ENCODE results near the gene NECTIN4. TPM values are rescaled to one million over a fixed set of nuclear protein-coding genes. Genes with fewer than 3 reads are reported as not detected.
A peak's percentile ranks its signal among the peaks of the same experiment; 100 is the strongest.

The NECTIN4 gene
- total RNA-seq, 1 donor from 2014 or later: 0.13 TPM

- H3K27me3 Mint-ChIP-seq (ENCODE audit: unreplicated experiment): peaks cover 3% of the 10 kb centered on the region
- no peak for TF ChIP-seq CTCF (IDR thresholded peaks at IDR 0.05; ENCODE audit: unreplicated experiment)
- no peaks in the 10 kb centered on the region for H3K9me3 Mint-ChIP-seq (ENCODE audit: unreplicated experiment)
- peaks cover 23% of the 10 kb centered on the region for H3K4me1 Mint-ChIP-seq (ENCODE audit: unreplicated experiment)
- no peak for DNase-seq (ENCODE audit: low spot score)
- H3K36me3 Mint-ChIP-seq (ENCODE audit: low read depth, unreplicated experiment): no peaks in the 10 kb centered on the region
- H3K27ac Mint-ChIP-seq (ENCODE audit: unreplicated experiment): no peak overlapping the region
- no peak overlapping the region for H3K4me3 Mint-ChIP-seq (ENCODE audit: unreplicated experiment)
These were observed 22.2 kb upstream of the NECTIN4 start for GRCh38 chr1:161111527-161111926.

GRCh38 chr1:161111117-161111516, 21.8 kb upstream of the NECTIN4 start:
- H3K27me3 Mint-ChIP-seq (ENCODE audit: unreplicated experiment): peaks cover 1% of the 10 kb centered on the region
- H3K4me1 Mint-ChIP-seq (ENCODE audit: unreplicated experiment): peaks cover 20% of the 10 kb centered on the region
- no peak for TF ChIP-seq CTCF (IDR thresholded peaks at IDR 0.05; ENCODE audit: unreplicated experiment)
- H3K4me3 Mint-ChIP-seq (ENCODE audit: unreplicated experiment): no peak overlapping the region
- no peak overlapping the region for H3K27ac Mint-ChIP-seq (ENCODE audit: unreplicated experiment)
- DNase-seq (ENCODE audit: low spot score): no peak
- no peaks in the 10 kb centered on the region for H3K9me3 Mint-ChIP-seq (ENCODE audit: unreplicated experiment)
- no peaks in the 10 kb centered on the region for H3K36me3 Mint-ChIP-seq (ENCODE audit: low read depth, unreplicated experiment)

GRCh38 chr1:161106431-161106830, 17.1 kb upstream of the NECTIN4 start:
- DNase-seq (ENCODE audit: low spot score): no peak
- Mint-ChIP-seq H3K4me1 (ENCODE audit: unreplicated experiment) (peaks cover under 1% of the 10 kb centered on the region), H3K4me3 (ENCODE audit: unreplicated experiment) (no peak overlapping the region), H3K9me3 (ENCODE audit: unreplicated experiment) (no peaks in the 10 kb centered on the region), H3K27ac (ENCODE audit: unreplicated experiment) (no peak overlapping the region), H3K27me3 (ENCODE audit: unreplicated experiment) (peaks cover 1% of the 10 kb centered on the region), H3K36me3 (ENCODE audit: low read depth, unreplicated experiment) (peaks cover 5% of the 10 kb centered on the region)
- TF ChIP-seq CTCF (IDR thresholded peaks at IDR 0.05; ENCODE audit: unreplicated experiment): no peak

GRCh38 chr1:161100556-161100955, 11.2 kb upstream of the NECTIN4 start:
- no peak overlapping the region for H3K27ac Mint-ChIP-seq (ENCODE audit: unreplicated experiment)
- H3K4me3 Mint-ChIP-seq (ENCODE audit: unreplicated experiment): no peak overlapping the region
- DNase-seq (ENCODE audit: low spot score): no peak
- peaks cover 16% of the 10 kb centered on the region for H3K4me1 Mint-ChIP-seq (ENCODE audit: unreplicated experiment)
- H3K27me3 Mint-ChIP-seq (ENCODE audit: unreplicated experiment): peaks cover 3% of the 10 kb centered on the region
- peaks cover 20% of the 10 kb centered on the region for H3K36me3 Mint-ChIP-seq (ENCODE audit: low read depth, unreplicated experiment)
- H3K9me3 Mint-ChIP-seq (ENCODE audit: unreplicated experiment): no peaks in the 10 kb centered on the region
- no peak for TF ChIP-seq CTCF (IDR thresholded peaks at IDR 0.05; ENCODE audit: unreplicated experiment)

GRCh38 chr1:161099090-161099802, 9.9 kb upstream of the NECTIN4 start:
- no peak for TF ChIP-seq CTCF (IDR thresholded peaks at IDR 0.05; ENCODE audit: unreplicated experiment)
- peak overlapping the region; percentile 93 for H3K4me3 Mint-ChIP-seq (ENCODE audit: unreplicated experiment)
- peaks cover 3% of the 10 kb centered on the region for H3K27me3 Mint-ChIP-seq (ENCODE audit: unreplicated experiment)
- H3K9me3 Mint-ChIP-seq (ENCODE audit: unreplicated experiment): no peaks in the 10 kb centered on the region
- no peak for DNase-seq (ENCODE audit: low spot score)
- H3K4me1 Mint-ChIP-seq (ENCODE audit: unreplicated experiment): peaks cover 16% of the 10 kb centered on the region
- H3K36me3 Mint-ChIP-seq (ENCODE audit: low read depth, unreplicated experiment): peaks cover 20% of the 10 kb centered on the region
- H3K27ac Mint-ChIP-seq (ENCODE audit: unreplicated experiment): peak overlapping the region; percentile 85
